NT2/D1 (cell line): ENCODE data around the gene MYMX.

Source experiments
- SUZ12 ChIP-seq: IDR thresholded peaks from 2 replicates; pipeline ENCODE4 v1.6.1; 2011; ENCODE audit not compliant: insufficient read length, insufficient read depth; ENCODE audit errors: extremely low read depth
- YY1 ChIP-seq: IDR thresholded peaks from 2 replicates; pipeline ENCODE4 v1.6.1; 2011; ENCODE audit not compliant: insufficient read length, insufficient read depth
- ZNF274 ChIP-seq: IDR thresholded peaks from 2 replicates; pipeline ENCODE4 v1.6.1; 2011; ENCODE audit warnings: mild to moderate bottlenecking, low read depth, low read length

- TF ChIP-seq ZNF274 (no peak), YY1 (no peak), SUZ12 (no peak)
Measured at GRCh38 chr6:44262467-44263353, 46.0 kb downstream of the MYMX start.
